H1 (cell line): ENCODE data around the gene KIAA1614.

Source experiments
- BACH1 ChIP-seq: IDR thresholded peaks from 2 replicates; pipeline ENCODE4 v1.6.1; 2012; ENCODE audit warnings: low read length, improper control_type of control experiment
- CHD2 ChIP-seq: IDR thresholded peaks from 2 replicates; pipeline ENCODE4 v1.6.1; 2012; ENCODE audit warnings: low read length, improper control_type of control experiment
- JUN ChIP-seq: IDR thresholded peaks from 2 replicates; pipeline ENCODE4 v1.6.1; 2011; ENCODE audit warnings: low read depth, mild to moderate bottlenecking, improper control_type of control experiment, low read length
- POLR2AphosphoS5 ChIP-seq: IDR thresholded peaks from 2 replicates; pipeline ENCODE4 v1.6.1; 2011; ENCODE audit warnings: low read depth, low read length
- RAD21 ChIP-seq, 2 experiments: IDR thresholded peaks in 1 of 2; conservative IDR thresholded peaks in 1 of 2; 2 replicates each; pipeline ENCODE4 v1.6.1; 2011; ENCODE audit warnings: low read depth in 2 of 2, low read length in 2 of 2, improper control_type of control experiment in 1 of 2, inconsistent platforms in 1 of 2, mild to moderate bottlenecking in 1 of 2, moderate library complexity in 1 of 2
- SIX5 ChIP-seq: IDR thresholded peaks from 2 replicates; pipeline ENCODE4 v1.6.1; 2011; ENCODE audit warnings: mild to moderate bottlenecking, low read depth, low read length
- TAF7 ChIP-seq: optimal IDR thresholded peaks from 2 replicates; pipeline ENCODE3; 2011; ENCODE audit warnings: low read depth, mild to moderate bottlenecking, inconsistent platforms, low read length, moderate library complexity, borderline replicate concordance
- TCF12 ChIP-seq: IDR thresholded peaks from 2 replicates; pipeline ENCODE4 v1.6.1; 2011; ENCODE audit warnings: low read depth, mild to moderate bottlenecking, low read length
- TF ChIP-seq, protein P1 (sequence below), 3 experiments: IDR thresholded peaks; 1 replicate in 2 of 3; 2 replicates in 1 of 3; pipeline versions ENCODE4 v1.5.1 to v1.6.1; 2011; ENCODE audit warnings: low read length in 3 of 3, mild to moderate bottlenecking in 3 of 3, inconsistent platforms in 2 of 3, low read depth in 1 of 3, moderate library complexity in 1 of 3; ENCODE audit not compliant: insufficient read depth in 1 of 3; ENCODE audit errors: control extremely low read depth in 1 of 3

- TF ChIP-seq, protein P1, sequence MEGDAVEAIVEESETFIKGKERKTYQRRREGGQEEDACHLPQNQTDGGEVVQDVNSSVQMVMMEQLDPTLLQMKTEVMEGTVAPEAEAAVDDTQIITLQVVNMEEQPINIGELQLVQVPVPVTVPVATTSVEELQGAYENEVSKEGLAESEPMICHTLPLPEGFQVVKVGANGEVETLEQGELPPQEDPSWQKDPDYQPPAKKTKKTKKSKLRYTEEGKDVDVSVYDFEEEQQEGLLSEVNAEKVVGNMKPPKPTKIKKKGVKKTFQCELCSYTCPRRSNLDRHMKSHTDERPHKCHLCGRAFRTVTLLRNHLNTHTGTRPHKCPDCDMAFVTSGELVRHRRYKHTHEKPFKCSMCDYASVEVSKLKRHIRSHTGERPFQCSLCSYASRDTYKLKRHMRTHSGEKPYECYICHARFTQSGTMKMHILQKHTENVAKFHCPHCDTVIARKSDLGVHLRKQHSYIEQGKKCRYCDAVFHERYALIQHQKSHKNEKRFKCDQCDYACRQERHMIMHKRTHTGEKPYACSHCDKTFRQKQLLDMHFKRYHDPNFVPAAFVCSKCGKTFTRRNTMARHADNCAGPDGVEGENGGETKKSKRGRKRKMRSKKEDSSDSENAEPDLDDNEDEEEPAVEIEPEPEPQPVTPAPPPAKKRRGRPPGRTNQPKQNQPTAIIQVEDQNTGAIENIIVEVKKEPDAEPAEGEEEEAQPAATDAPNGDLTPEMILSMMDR (IDR thresholded peaks at IDR 0.05; ENCODE audit: control extremely low read depth in 1 of 3, insufficient read depth in 1 of 3, low read depth in 1 of 3, low read length in 3 of 3) = no peak
- TF ChIP-seq BACH1 = no peak
- no peak for TF ChIP-seq POLR2AphosphoS5
- no peak for TF ChIP-seq CHD2
- no peak for TF ChIP-seq JUN
- no peak for TF ChIP-seq TAF7
- no peak for TF ChIP-seq RAD21 (IDR thresholded peaks at IDR 0.05 in 1 of 2, conservative IDR thresholded peaks at IDR 0.05 in 1 of 2; ENCODE audit: low read depth in 2 of 2, low read length in 2 of 2)
- no peak for TF ChIP-seq TCF12
- TF ChIP-seq SIX5 = no peak
Measured at GRCh38 chr1:180971273-180971997, 58.7 kb downstream of the KIAA1614 start.
